Measurements from ENCODE around the gene KIFAP3. TPM values are rescaled to one million over a fixed set of nuclear protein-coding genes. Genes with fewer than 3 reads are reported as not detected.
"Not testable (repeated sequence)": the region's sequence is repeated elsewhere in the genome, so short reads cannot be mapped to it uniquely, and the experiment has no call there.

The KIFAP3 gene
- total RNA-seq, 1 donor from 2014 or later, result 30.0 TPM

DNA sequence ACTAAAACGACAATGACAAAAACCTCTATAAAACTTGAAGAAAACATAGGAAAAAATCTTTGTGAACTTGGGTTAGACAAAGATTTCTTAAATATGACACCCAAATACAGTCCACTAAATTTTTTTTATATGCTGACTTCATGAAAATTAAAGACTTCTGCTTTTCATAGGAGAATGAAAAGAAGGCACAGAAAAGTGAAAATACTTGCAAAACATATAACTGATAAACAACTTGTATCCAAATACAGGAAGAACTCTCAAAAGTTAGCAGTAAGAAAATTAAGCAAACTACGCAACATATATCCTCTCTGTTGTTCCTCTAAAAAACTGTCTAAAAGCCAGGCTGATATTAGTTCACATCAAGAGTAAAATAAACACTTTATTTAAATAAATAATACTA is 53.6 kb downstream of the KIFAP3 start:
- intact Hi-C loops (cut with DNase I), result no loop called here
- no peaks in the 10 kb centered on the region for H3K36me3 ChIP-seq
- no peaks in the 10 kb centered on the region for H3K9me3 ChIP-seq
- H3K4me1 ChIP-seq, result no peaks in the 10 kb centered on the region
- H3K4me3 ChIP-seq, result no peak overlapping the region
- DNase-seq (ENCODE audit: extremely low spot score in 2 of 2), result no peak
- no peaks in the 10 kb centered on the region for H3K27me3 ChIP-seq
- H3K27ac ChIP-seq, result no peak overlapping the region
- TF ChIP-seq POLR2A (IDR thresholded peaks at IDR 0.05) (no peak), POLR2AphosphoS5 (IDR thresholded peaks at IDR 0.05; ENCODE audit: insufficient read depth in 1 of 2, low read depth in 1 of 2) (no peak)
- TF ChIP-seq, protein P1, sequence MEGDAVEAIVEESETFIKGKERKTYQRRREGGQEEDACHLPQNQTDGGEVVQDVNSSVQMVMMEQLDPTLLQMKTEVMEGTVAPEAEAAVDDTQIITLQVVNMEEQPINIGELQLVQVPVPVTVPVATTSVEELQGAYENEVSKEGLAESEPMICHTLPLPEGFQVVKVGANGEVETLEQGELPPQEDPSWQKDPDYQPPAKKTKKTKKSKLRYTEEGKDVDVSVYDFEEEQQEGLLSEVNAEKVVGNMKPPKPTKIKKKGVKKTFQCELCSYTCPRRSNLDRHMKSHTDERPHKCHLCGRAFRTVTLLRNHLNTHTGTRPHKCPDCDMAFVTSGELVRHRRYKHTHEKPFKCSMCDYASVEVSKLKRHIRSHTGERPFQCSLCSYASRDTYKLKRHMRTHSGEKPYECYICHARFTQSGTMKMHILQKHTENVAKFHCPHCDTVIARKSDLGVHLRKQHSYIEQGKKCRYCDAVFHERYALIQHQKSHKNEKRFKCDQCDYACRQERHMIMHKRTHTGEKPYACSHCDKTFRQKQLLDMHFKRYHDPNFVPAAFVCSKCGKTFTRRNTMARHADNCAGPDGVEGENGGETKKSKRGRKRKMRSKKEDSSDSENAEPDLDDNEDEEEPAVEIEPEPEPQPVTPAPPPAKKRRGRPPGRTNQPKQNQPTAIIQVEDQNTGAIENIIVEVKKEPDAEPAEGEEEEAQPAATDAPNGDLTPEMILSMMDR (IDR thresholded peaks at IDR 0.05), result no peak

DNA sequence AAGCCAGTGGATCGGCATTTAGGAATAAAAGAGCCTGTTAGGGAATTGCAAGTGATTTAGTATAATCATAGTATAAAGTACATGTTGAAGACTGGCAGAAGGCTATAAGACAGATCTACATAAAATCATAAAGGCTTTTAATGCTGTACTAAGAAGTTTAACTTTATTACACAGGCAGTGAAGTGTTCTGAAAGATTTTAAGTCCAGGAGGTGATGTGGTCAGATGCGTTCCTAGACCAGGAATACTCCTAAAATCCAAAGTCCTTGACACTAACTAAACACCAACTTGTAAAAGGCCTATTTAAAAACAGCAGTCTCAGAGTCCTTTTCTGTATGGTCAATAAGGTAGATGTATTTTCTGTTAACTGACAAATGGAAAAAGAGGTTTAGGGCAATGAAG is 57.0 kb downstream of the KIFAP3 start:
- Histone ChIP-seq H3K9me3 (no peaks in the 10 kb centered on the region), H3K27me3 (no peaks in the 10 kb centered on the region), H3K4me3 (no peak overlapping the region), H3K4me1 (no peaks in the 10 kb centered on the region), H3K27ac (no peak overlapping the region), H3K36me3 (no peaks in the 10 kb centered on the region)
- TF ChIP-seq POLR2AphosphoS5 (IDR thresholded peaks at IDR 0.05; ENCODE audit: insufficient read depth in 1 of 2, low read depth in 1 of 2) (no peak), POLR2A (IDR thresholded peaks at IDR 0.05) (no peak)
- TF ChIP-seq, protein P1 (IDR thresholded peaks at IDR 0.05), result no peak
- intact Hi-C loops (cut with DNase I), result no loop called here
- no peak for DNase-seq (ENCODE audit: extremely low spot score in 2 of 2)

DNA sequence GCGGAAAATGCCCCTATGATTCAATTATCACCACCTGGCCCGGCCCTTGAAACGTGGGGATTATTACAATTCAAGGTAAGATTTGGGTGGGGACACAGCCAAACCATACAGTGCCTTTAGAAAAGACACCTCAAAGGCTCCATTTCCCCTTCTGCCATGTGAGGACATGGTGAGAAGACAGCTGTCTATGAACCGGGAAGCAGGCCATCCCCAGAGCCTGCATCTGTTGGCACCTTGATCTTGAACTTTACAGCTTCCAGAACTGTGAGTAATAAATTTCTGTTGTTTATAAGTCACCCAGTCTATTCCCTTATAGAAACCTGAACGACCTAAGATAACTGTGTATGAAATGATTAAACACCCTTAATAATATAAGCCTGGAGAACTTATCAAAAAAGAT is 61.6 kb downstream of the KIFAP3 start:
- Histone ChIP-seq H3K36me3 (no peaks in the 10 kb centered on the region), H3K4me1 (no peaks in the 10 kb centered on the region), H3K4me3 (no peak overlapping the region), H3K9me3 (no peaks in the 10 kb centered on the region), H3K27me3 (no peaks in the 10 kb centered on the region), H3K27ac (no peak overlapping the region)
- TF ChIP-seq POLR2A (IDR thresholded peaks at IDR 0.05), result no peak
- TF ChIP-seq, protein P1 (IDR thresholded peaks at IDR 0.05), result no peak
- no peak for TF ChIP-seq POLR2AphosphoS5 (IDR thresholded peaks at IDR 0.05; ENCODE audit: insufficient read depth in 1 of 2, low read depth in 1 of 2)
- intact Hi-C loops (cut with DNase I), result no loop called here
- no peak for DNase-seq (ENCODE audit: extremely low spot score in 2 of 2)

DNA sequence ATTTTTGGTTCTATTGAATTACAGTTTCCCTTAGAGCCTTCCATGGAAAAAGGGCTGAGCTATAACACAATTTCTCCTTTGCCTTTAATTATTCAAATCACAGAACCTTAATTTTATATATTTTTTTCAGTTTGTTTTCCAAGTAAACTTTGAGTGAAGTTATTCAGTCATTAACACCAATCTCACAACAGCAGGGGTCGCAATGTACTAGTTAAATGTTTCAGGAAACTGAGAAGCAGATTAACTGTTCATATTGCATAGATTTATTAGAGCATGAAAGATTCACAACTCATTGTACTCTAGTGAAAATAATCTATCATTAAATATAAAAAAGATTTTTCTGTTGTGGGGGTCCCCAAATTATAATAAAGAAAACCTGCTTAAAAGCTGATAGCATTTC is 64.1 kb downstream of the KIFAP3 start:
- H3K27me3 ChIP-seq, result no peaks in the 10 kb centered on the region
- no peaks in the 10 kb centered on the region for H3K9me3 ChIP-seq
- no peaks in the 10 kb centered on the region for H3K4me1 ChIP-seq
- no peaks in the 10 kb centered on the region for H3K36me3 ChIP-seq
- H3K4me3 ChIP-seq, result no peak overlapping the region
- TF ChIP-seq, protein P1 (IDR thresholded peaks at IDR 0.05), result peak in 2 of 3 experiments; percentile 30 to 56
- TF ChIP-seq POLR2AphosphoS5 (IDR thresholded peaks at IDR 0.05; ENCODE audit: insufficient read depth in 1 of 2, low read depth in 1 of 2) (no peak), POLR2A (IDR thresholded peaks at IDR 0.05) (no peak)
- H3K27ac ChIP-seq, result no peak overlapping the region
- intact Hi-C loops (cut with DNase I), result no loop called here
- no peak for DNase-seq (ENCODE audit: extremely low spot score in 2 of 2)

DNA sequence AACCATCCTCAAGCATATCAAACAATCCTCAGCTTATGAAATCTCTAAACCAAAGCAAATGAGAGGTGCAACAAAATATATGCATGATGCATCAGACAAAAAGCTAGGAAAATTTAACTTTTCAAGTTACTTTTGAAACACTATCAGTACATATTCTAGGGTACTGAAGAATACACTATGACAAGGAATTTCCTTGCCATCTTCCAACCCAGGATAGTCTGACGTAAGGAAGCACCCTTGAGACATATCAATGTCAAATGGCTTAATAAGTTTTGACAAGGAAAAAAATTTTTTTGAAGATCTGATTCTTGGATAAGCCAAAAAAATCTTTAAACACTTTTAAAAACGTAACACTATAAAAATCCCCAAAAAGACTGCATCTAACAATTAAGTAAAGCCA is 64.9 kb downstream of the KIFAP3 start:
- Histone ChIP-seq H3K9me3 (no peaks in the 10 kb centered on the region), H3K36me3 (no peaks in the 10 kb centered on the region), H3K4me1 (no peaks in the 10 kb centered on the region), H3K27me3 (no peaks in the 10 kb centered on the region), H3K27ac (no peak overlapping the region), H3K4me3 (no peak overlapping the region)
- DNase-seq (ENCODE audit: extremely low spot score in 2 of 2), result no peak
- intact Hi-C loops (cut with DNase I), result no loop called here
- TF ChIP-seq POLR2A (IDR thresholded peaks at IDR 0.05) (no peak), POLR2AphosphoS5 (IDR thresholded peaks at IDR 0.05; ENCODE audit: insufficient read depth in 1 of 2, low read depth in 1 of 2) (no peak)
- TF ChIP-seq, protein P1 (IDR thresholded peaks at IDR 0.05), result no peak

DNA sequence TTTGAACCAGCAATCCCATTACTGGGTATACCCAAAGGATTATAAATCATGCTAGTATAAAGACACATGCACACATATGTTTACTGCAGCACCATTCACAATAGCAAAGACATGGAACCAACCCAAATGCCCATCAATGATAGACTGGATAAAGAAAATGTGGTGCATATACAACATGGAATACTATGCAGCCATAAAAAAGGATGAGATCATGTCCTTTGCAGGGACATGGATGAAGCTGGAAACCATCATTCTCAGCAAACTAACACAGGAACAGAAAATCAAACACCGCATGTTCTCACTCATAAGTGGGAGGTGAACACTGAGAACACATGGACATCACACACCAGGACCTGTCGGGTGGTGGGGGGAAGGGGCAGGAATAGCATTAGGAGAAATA is 65.8 kb downstream of the KIFAP3 start:
- H3K4me1 ChIP-seq; H3K9me3 ChIP-seq; H3K27me3 ChIP-seq; intact Hi-C loops (cut with DNase I); H3K4me3 ChIP-seq; H3K36me3 ChIP-seq; DNase-seq (ENCODE audit: extremely low spot score in 2 of 2); H3K27ac ChIP-seq: not testable (repeated sequence)

DNA sequence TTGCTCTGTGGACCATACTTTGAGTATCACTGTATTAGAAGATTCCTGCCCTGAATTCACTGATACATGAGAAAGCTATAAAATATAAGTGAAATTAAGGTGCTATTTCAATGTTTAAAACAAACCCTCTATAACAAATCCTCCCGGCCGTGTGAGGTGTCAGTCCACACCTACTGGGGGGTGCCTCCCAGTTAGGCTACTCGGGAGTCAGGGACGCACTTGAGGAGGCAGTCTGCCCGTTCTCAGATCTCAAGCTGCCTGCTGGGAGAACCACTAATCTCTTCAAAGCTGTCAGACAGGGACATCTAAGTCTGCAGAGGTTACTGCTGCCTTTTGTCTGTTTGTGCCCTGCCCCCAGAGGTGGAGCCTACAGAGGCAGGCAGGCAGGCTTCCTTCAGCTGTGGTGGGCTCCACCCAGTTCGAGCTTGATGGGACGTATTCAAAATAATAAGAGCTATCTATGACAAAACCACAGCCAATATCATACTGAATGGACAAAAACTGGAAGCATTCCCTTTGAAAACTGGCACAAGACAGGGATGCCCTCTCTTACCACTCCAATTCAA is 71.1 kb downstream of the KIFAP3 start:
- H3K4me3 ChIP-seq; H3K36me3 ChIP-seq; DNase-seq (ENCODE audit: extremely low spot score in 2 of 2); H3K27me3 ChIP-seq; H3K27ac ChIP-seq; H3K9me3 ChIP-seq; intact Hi-C loops (cut with DNase I): not testable (repeated sequence)
- peaks cover 29% of the 10 kb centered on the region for H3K4me1 ChIP-seq

All from vagina (tissue), 2 donors.